ENCODE measurements around the gene TMEM39A. TPM values are rescaled to one million over a fixed set of nuclear protein-coding genes. Genes with fewer than 3 reads are reported as not detected.

TMEM39A gene
- total and polyA plus RNA-seq, 10 of the 15 experiments (the other 5 are each of a cell fraction or from before 2014, with no cell fraction given), result 10.8 to 44.7 (median 33.2) TPM

DNA sequence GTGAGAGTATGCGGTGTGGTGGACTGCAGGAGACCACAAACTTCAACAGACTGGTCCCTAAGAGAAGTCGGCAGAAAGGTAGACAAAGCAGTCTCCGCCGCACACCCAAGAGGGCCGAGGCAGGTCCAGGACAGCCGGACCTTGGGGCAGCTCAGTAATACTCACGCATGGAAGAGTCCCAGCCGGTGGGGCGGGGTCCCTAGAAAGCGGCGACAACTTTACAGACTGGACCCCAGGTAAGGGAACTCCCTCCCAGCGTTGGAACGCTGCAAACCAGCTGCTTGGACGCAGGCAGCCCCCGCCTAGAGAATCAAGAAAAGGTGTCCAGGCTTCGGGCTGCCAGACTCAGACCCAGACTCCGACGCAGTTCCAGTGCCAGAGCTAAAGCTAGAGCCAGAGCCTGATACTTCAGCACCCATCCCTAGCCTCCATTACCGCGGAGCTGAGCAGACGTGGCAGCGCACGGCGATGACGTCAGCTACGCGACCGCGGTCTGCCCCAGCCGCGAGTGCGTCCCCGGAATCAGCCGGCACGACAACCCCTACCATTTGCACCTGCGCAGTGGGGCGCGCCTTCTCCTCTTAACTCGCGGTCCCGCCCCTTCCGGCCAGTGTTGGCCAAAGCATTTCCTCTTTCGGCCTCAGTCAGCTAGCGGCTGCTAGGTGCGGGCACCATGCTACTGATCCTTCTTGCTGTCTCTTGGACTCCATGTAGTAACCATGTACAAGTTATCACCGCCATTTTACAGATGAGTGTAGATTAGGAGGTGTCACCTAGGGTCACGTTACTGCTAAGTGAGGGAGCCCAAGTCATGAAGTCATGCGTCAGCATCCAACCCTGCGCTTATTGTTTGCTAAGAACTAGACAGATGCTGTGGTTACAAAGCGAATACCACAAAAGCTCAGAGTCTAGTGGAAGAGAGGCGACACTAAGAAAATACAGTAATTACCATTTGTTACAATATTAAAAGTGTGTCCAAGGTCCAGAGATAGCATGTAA, at the start of gene TMEM39A (continued):
- TF ChIP-seq CREM (IDR thresholded peaks at IDR 0.05; ENCODE audit: low read depth), result peak; percentile 100
- TF ChIP-seq KDM1A (IDR thresholded peaks at IDR 0.05; ENCODE audit: borderline replicate concordance), result no peak
- TF ChIP-seq PAX5 (IDR thresholded peaks at IDR 0.05; ENCODE audit: borderline replicate concordance, low read depth, low read length), result peak; percentile 84
- TF ChIP-seq, protein P1, sequence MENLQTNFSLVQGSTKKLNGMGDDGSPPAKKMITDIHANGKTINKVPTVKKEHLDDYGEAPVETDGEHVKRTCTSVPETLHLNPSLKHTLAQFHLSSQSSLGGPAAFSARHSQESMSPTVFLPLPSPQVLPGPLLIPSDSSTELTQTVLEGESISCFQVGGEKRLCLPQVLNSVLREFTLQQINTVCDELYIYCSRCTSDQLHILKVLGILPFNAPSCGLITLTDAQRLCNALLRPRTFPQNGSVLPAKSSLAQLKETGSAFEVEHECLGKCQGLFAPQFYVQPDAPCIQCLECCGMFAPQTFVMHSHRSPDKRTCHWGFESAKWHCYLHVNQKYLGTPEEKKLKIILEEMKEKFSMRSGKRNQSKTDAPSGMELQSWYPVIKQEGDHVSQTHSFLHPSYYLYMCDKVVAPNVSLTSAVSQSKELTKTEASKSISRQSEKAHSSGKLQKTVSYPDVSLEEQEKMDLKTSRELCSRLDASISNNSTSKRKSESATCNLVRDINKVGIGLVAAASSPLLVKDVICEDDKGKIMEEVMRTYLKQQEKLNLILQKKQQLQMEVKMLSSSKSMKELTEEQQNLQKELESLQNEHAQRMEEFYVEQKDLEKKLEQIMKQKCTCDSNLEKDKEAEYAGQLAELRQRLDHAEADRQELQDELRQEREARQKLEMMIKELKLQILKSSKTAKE (IDR thresholded peaks at IDR 0.05; ENCODE audit: low read depth, poor library complexity, severe bottlenecking), result peak; percentile 79
- TF ChIP-seq MTA3 (IDR thresholded peaks at IDR 0.05; ENCODE audit: borderline replicate concordance, low read length), result no peak; the same call in 1 of the 2 replicates
- TF ChIP-seq, protein P2, sequence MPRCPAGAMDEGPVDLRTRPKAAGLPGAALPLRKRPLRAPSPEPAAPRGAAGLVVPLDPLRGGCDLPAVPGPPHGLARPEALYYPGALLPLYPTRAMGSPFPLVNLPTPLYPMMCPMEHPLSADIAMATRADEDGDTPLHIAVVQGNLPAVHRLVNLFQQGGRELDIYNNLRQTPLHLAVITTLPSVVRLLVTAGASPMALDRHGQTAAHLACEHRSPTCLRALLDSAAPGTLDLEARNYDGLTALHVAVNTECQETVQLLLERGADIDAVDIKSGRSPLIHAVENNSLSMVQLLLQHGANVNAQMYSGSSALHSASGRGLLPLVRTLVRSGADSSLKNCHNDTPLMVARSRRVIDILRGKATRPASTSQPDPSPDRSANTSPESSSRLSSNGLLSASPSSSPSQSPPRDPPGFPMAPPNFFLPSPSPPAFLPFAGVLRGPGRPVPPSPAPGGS (IDR thresholded peaks at IDR 0.05; ENCODE audit: borderline replicate concordance, insufficient read depth, low read depth, low read length, poor library complexity, severe bottlenecking), result no peak
- no peak for TF ChIP-seq ZNF24 (IDR thresholded peaks at IDR 0.05)
- TF ChIP-seq, protein P3, sequence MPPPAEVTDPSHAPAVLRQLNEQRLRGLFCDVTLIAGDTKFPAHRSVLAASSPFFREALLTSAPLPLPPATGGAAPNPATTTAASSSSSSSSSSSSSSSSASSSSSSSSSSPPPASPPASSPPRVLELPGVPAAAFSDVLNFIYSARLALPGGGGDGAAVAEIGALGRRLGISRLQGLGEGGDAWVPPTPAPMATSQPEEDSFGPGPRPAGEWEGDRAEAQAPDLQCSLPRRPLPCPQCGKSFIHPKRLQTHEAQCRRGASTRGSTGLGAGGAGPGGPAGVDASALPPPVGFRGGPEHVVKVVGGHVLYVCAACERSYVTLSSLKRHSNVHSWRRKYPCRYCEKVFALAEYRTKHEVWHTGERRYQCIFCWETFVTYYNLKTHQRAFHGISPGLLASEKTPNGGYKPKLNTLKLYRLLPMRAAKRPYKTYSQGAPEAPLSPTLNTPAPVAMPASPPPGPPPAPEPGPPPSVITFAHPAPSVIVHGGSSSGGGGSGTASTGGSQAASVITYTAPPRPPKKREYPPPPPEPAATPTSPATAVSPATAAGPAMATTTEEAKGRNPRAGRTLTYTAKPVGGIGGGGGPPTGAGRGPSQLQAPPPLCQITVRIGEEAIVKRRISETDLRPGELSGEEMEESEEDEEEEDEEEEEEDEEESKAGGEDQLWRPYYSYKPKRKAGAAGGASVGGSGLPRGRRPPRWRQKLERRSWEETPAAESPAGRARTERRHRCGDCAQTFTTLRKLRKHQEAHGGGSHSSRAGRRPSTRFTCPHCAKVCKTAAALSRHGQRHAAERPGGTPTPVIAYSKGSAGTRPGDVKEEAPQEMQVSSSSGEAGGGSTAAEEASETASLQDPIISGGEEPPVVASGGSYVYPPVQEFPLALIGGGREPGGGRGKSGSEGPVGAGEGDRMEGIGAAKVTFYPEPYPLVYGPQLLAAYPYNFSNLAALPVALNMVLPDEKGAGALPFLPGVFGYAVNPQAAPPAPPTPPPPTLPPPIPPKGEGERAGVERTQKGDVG (CRISPR knock-in tag; IDR thresholded peaks at IDR 0.05), result no peak
- TF ChIP-seq, protein P4, sequence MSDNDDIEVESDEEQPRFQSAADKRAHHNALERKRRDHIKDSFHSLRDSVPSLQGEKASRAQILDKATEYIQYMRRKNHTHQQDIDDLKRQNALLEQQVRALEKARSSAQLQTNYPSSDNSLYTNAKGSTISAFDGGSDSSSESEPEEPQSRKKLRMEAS (IDR thresholded peaks at IDR 0.05; ENCODE audit: low read depth, low read length), result peak; percentile 74; the same call in 1 of the 2 replicates
- TF ChIP-seq BCL11A (IDR thresholded peaks at IDR 0.05; ENCODE audit: low read depth, low read length), result no peak
- TF ChIP-seq RELA (IDR thresholded peaks at IDR 0.05; ENCODE audit: borderline replicate concordance, partially characterized antibody), result peak; percentile 93
- TF ChIP-seq, protein P5, sequence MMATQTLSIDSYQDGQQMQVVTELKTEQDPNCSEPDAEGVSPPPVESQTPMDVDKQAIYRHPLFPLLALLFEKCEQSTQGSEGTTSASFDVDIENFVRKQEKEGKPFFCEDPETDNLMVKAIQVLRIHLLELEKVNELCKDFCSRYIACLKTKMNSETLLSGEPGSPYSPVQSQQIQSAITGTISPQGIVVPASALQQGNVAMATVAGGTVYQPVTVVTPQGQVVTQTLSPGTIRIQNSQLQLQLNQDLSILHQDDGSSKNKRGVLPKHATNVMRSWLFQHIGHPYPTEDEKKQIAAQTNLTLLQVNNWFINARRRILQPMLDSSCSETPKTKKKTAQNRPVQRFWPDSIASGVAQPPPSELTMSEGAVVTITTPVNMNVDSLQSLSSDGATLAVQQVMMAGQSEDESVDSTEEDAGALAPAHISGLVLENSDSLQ (IDR thresholded peaks at IDR 0.05), result peak; percentile 65; the same call in 1 of the 2 replicates
- TF ChIP-seq, protein P6, sequence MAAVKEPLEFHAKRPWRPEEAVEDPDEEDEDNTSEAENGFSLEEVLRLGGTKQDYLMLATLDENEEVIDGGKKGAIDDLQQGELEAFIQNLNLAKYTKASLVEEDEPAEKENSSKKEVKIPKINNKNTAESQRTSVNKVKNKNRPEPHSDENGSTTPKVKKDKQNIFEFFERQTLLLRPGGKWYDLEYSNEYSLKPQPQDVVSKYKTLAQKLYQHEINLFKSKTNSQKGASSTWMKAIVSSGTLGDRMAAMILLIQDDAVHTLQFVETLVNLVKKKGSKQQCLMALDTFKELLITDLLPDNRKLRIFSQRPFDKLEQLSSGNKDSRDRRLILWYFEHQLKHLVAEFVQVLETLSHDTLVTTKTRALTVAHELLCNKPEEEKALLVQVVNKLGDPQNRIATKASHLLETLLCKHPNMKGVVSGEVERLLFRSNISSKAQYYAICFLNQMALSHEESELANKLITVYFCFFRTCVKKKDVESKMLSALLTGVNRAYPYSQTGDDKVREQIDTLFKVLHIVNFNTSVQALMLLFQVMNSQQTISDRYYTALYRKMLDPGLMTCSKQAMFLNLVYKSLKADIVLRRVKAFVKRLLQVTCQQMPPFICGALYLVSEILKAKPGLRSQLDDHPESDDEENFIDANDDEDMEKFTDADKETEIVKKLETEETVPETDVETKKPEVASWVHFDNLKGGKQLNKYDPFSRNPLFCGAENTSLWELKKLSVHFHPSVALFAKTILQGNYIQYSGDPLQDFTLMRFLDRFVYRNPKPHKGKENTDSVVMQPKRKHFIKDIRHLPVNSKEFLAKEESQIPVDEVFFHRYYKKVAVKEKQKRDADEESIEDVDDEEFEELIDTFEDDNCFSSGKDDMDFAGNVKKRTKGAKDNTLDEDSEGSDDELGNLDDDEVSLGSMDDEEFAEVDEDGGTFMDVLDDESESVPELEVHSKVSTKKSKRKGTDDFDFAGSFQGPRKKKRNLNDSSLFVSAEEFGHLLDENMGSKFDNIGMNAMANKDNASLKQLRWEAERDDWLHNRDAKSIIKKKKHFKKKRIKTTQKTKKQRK (IDR thresholded peaks at IDR 0.05; ENCODE audit: low read depth, low read length), result no peak
- TF ChIP-seq EZH2 (IDR thresholded peaks at IDR 0.05; ENCODE audit: borderline replicate concordance, control insufficient read depth, low read depth, low read length), result no peak
- no peak for TF ChIP-seq HDAC2 (IDR thresholded peaks at IDR 0.05)
- 0 out of 2 replicates have a peak, but pooled peaks have one; percentile 33 for TF ChIP-seq MEF2A (IDR thresholded peaks at IDR 0.05; ENCODE audit: insufficient read depth, low read depth, low read length)

All from GM12878 (cell line).